ENCODE results near the gene ADAMTS8.

The ADAMTS8 gene, protein sequence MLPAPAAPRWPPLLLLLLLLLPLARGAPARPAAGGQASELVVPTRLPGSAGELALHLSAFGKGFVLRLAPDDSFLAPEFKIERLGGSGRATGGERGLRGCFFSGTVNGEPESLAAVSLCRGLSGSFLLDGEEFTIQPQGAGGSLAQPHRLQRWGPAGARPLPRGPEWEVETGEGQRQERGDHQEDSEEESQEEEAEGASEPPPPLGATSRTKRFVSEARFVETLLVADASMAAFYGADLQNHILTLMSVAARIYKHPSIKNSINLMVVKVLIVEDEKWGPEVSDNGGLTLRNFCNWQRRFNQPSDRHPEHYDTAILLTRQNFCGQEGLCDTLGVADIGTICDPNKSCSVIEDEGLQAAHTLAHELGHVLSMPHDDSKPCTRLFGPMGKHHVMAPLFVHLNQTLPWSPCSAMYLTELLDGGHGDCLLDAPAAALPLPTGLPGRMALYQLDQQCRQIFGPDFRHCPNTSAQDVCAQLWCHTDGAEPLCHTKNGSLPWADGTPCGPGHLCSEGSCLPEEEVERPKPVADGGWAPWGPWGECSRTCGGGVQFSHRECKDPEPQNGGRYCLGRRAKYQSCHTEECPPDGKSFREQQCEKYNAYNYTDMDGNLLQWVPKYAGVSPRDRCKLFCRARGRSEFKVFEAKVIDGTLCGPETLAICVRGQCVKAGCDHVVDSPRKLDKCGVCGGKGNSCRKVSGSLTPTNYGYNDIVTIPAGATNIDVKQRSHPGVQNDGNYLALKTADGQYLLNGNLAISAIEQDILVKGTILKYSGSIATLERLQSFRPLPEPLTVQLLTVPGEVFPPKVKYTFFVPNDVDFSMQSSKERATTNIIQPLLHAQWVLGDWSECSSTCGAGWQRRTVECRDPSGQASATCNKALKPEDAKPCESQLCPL

DNA sequence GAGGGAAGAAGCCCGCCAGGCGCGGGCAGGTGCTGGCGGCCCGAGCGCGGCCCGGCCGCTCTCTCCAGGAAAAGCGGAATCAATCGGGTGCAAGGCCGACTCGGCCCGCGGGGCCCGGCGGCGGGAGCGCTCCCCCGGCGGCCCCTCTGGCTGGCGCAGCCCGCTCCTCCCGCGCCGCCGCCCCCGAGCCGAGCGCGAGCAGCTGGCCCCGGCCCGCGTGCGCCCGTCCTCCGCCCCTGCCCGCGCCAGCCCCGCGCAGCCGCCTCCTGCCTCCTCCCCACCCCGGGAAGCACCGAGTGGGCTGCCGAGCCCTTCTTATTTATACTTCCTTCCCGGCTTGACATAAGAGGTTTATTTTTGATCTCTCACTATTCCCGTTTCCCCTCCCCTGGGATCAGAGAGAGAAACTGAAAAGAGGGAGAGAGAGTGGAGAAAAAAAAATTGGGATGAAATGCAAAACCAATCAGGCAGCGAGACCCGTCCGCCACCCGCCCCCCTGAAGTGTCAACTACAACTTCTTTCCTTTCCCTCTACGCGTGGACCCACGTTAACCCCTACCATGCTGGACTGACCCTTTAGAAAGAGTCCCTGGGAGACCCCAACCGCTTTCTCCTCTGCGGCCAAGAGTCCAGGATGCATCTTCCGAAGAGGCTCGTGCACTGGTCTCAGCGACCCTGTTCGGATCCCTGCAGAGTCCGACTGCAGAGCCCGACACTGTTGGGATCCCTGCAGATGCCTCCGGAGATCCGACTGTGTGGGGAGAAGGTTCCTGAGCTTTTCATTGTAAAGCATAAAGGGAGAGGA, at the start of gene ADAMTS8:
Gene ADAMTS8 (minus strand): TSS at position 294 of the 804 bp plus-strand sequence. CDS start 323 bp downstream, outside the sequence.
- no peak for DNase-seq

DNA sequence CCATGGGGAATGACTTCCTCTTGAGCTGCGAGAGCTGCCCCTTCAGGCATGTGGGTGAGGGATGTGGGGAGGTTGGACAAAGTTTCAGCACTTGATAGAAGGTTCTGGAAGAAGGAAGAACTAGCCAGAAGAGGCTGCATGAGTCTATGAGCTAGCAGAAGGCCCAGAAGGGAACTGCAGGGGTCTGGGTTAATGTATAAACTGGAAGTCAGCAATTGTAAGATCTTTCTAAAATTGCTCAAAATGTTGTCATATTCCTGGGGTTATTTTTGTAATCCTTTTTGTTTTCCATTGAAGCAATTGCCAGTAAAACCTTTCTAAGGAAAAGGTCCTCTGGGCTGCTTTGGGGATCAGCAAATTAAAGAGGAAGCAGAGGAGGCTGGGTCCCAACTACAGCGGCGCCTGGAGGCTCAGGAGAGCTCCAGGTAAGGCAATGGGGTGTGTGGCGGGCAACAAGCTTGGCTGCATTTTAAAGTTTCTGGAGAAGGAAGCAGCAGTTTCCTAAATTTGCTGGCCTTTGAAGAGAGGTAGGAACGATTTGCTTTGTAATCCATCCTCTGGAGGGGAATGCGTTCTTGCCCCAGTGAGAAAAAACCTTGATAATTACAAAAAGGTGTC, 49.3 kb upstream of the ADAMTS8 start:
- DNase-seq = no peak

DNA sequence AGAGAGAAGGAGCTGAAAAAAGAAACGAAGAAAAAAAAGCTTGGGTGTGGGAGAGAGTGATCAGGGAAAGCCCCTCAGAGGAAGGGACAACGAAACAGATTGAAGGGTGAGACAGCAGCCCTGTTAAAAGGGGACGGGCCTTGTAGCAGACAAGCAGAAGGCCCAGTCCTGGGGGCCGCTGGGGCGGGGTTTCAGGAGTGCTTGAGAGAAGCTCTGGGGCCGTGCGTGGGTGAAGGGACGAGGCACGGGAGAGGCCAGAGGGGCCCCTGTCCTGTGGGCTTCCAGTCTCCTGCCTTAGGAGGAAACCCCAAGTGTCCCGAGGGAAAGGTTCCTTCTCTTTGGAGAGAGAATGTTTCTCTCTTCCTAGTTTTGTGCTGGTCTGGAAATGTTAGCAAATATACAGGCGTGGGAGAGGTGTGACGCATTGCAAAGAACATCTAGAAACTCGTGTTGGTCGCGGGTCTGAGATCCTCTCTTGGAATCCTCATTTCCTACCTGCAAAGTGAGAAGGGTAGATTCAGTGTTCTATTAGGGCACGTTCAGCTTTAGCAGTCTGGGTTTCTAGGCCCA, 48.6 kb upstream of the ADAMTS8 start:
- DNase-seq = no peak

DNA sequence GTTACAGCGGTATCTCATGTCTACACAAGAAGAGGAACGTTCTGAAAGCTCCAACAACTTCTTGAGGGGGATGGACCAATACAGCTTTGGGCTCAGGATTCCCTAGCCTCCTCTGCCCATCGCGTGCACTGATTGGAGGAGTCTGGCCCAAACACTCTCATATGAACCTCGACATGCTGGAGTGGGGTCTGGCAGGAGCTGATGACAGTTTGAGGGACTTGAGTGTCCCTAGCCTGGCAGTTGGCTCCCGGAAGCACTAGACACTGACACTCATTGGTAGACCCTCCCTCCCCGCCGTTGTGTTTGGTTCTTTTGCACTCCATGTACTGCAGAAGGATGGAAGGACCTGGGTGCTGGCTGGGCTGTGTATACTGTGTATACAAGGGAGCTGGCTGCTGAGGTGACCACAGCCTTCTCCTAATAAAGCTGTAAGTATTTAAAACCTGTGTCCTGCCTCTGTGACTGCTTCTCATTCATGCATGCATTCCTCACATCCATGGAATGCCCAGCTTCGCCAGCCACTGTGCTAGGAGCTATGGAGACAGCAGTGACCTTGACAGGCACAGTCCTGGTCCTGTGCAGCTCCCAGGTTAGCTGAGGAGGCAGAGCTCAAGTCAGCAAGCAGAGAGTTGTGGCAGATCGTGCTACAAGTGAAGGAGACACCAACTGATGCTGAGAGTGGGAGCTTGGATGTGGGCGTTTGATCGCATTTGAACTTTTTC, 48.0 kb upstream of the ADAMTS8 start:
- DNase-seq = no peak

DNA sequence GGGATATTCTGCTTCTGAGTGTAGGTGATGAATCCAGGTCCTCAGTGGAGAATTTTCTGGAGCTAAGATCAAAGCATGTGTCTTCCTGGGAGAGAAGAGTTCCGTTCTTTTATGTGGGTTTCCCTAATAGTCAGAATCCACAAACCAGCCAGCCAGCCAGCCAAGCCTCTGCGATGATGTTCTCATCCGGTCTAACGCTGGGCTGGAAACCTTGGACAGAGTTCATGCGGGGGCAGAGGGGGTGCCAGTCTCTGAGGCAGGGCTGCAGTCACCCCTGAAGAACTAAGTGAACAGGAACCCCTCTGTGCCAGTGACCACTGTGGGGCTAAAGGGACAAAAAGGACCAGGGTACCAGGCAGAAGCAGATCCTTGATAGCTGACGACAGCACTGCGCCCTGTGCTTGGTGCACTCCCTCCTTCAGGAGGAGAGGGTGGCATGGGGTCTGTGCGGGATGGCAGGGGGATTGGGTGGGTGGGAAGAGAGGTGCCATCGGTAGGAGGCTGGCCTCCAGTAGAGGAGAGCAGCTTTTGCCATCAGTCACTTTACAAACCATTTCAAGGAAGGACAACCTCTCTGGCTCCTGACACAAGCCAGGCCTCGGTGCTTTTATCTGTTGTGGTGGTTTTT, 47.1 kb upstream of the ADAMTS8 start:
- no peak for DNase-seq

DNA sequence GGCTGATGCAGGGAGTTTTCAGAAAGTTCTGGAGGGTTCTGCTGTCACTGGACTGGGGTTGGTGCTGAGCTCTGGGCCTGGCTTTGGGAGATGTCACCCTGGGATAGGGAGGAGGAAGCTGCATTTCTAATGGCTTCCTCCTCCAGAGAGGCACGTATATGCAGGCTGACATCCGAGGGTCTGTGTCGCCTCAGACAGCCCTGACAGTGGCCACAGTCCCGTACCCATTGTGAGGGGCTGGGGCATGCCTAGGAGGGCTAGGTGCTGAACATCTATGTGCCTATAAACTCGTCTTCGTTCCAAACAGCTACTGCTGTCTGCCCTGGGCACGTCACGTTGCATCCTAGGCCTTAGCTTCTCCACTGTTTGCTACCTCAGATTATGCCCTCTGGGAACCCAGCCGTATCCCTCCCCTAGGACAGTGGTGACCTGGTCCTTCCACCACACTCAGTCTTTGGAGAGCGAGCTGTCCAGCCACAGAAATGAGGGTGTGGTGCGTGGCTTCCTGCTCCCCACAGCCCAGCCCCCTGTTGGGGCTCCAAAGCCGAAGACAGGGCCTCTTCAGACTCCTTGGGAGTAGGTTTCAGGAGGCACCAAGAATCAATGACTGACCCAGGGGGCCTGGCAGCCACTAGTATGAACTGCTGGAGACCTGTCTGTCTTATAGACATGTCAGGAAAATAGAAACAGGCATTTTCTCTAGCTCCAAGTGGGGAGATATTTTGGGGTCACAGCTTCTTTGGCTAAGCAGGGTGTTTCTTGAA, 46.4 kb upstream of the ADAMTS8 start:
- DNase-seq = no peak

DNA sequence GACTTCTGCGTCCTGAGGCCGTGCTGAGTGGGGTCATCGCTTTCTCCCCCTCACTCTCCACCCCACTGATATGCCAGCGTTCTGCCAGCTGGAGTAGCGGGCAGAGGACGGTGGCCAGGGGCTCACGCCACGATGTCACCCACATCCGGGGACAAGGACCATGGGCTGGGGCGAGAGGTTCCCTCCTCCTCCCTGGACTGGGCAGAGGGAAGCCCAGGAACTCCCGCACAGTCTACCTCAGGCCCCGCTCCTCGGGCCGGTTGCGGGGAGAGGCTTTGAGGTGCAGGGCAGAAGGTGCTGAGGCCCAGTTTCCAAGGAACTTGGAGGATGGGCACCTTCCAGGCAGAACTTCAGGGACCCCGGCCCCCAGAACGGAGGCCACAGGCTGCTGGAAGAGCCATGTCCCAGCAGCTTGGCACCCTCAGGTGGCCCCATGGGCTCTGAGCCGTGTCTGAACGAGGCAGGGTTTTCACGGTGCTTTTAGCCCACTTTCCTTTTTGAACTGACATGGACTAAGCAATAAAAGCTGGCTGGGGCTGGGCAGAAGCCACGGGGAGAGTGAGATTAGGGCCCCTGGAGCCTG, 45.5 kb upstream of the ADAMTS8 start:
- no peak for DNase-seq

DNA sequence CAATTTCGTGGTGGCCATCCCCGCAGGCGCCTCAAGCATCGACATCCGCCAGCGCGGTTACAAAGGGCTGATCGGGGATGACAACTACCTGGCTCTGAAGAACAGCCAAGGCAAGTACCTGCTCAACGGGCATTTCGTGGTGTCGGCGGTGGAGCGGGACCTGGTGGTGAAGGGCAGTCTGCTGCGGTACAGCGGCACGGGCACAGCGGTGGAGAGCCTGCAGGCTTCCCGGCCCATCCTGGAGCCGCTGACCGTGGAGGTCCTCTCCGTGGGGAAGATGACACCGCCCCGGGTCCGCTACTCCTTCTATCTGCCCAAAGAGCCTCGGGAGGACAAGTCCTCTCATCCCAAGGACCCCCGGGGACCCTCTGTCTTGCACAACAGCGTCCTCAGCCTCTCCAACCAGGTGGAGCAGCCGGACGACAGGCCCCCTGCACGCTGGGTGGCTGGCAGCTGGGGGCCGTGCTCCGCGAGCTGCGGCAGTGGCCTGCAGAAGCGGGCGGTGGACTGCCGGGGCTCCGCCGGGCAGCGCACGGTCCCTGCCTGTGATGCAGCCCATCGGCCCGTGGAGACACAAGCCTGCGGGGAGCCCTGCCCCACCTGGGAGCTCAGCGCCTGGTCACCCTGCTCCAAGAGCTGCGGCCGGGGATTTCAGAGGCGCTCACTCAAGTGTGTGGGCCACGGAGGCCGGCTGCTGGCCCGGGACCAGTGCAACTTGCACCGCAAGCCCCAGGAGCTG, 44.8 kb upstream of the ADAMTS8 start:
- no peak for DNase-seq

DNA sequence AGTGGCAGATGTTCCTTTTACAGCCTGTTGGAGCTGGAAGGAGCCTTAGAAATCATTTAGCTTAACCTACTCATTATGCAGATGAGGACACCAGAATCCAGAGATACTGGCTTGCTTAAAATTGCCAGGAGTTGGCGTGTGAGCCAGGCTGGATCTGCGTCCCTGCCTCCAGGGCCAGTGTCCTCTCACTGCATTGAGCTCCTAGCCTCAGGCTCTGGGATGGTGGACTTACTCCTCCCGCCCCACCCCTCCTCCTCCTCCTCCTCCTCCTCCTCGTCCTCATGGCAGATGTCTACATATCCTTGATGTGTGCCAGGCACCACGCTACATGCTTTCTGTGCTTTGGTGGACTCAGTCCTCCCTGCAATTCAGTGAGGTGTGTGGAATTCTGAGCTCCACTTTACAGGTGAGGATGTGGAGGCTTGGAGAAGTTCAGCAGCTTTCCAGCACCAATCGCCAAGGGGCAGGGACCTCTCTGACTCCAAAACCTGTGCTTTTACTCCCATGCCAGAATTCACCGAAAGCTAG, 44.1 kb upstream of the ADAMTS8 start:
- DNase-seq = no peak

DNA sequence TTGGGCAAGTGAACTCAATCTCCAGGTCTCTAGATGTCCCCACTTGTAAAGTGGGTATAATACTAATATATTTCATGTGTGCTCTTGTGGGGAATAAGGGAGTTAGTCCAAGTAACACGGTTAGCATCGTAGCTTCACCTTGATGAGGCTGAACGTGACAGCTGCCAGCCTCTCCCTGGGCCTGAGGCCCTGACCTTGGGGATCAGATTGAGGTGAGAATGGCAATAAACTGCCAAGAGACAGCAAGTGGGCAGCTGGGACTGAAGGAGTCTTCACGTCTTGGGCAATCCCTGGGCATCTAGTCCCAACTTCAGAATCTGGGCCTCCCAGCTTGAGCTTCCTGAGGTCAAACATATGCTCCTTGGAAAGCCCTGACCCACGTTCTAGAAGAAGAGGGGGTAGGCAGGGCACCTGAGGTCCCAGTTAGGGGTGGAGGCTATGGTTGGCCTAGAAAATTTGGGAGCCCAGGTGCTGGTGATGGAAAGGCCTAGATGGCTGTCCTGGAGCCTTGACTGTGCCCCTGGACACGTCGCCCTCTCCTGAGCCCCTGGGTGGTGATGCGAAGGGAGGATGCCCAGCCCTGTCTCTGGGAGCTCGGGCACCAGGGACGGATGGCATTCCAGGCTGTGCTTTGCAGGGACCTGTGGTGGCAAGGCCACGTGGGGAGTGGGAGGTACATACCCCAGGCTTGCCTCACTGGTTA, 43.5 kb upstream of the ADAMTS8 start:
- no peak for DNase-seq

DNA sequence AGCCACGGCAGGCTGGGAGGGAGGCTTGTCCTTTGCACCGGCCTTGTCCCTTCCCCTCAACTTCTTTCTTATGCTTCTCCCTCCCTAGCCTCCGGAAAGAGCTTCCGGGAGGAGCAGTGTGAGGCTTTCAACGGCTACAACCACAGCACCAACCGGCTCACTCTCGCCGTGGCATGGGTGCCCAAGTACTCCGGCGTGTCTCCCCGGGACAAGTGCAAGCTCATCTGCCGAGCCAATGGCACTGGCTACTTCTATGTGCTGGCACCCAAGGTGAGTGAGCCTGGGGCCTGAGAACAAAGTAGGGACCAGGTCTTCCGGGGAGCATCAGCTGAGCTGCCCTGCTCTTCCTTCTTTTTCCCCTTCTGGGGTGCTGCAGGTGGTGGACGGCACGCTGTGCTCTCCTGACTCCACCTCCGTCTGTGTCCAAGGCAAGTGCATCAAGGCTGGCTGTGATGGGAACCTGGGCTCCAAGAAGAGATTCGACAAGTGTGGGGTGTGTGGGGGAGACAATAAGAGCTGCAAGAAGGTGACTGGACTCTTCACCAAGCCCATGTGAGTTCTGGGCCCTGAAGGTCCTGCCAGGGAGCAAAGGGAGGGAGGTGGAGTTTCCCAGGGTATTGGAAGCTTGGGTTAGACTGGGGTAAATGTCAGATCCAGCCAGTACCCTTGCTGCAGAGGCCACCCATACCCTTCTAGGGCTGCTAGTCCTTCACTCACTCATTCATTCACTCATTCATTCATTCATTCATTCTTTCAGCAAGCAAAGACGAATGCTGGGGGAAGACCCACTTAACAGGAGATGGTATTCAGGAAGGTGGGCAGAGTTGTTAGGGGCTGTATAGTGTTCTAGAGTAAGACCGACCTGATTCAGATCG, 42.7 kb upstream of the ADAMTS8 start:
- DNase-seq = no peak

DNA sequence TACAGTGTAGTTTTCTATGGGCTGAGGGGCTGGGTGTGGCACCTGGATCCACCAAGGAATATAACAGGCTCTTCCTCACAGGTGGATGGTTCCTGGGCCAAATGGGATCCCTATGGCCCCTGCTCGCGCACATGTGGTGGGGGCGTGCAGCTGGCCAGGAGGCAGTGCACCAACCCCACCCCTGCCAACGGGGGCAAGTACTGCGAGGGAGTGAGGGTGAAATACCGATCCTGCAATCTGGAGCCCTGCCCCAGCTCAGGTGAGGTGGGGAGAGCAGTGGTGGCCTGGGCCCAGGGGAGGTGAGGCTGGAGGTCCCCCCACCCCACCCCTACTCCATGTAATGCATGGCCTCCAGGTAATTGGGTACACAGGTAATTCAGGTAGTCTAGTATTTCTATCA, 40.8 kb upstream of the ADAMTS8 start:
- no peak for DNase-seq

DNA sequence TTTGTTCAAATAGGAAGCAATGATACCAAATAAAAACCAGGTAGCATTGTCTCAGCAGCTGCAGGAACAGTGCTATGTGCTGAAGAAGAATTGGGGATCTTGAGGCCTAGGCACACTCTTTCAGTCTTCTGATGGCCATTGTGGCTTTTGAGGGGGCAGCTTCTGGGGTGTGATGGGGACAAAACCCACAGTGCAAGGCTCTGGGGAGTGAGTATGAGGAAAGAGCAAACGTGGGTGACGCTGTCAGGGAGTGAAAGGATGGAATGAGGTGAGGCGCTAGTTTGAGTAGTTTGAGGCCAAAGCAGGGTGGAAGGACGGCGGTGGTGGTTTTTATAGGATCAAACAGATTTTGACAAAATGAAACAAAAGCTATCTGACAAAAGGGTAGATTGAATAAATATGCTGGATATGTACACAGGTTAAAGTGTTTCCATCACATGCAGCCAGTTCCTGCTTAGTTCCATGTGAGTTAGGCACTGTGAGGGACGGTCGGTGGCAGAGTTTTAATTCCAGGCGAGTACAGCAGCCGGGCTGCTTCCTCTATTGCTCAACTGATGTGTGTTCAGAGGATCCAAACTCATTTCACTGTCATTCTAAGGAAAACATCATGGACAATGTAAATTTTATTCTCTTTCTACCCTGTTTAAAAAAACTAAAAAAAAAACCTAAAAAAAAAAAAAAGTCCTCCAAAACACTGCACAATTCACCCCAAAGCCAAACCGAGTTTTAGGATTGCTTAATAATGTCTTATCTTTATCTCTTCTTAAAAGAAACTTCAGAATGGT, 38.9 kb upstream of the ADAMTS8 start:
- no peak for DNase-seq

DNA sequence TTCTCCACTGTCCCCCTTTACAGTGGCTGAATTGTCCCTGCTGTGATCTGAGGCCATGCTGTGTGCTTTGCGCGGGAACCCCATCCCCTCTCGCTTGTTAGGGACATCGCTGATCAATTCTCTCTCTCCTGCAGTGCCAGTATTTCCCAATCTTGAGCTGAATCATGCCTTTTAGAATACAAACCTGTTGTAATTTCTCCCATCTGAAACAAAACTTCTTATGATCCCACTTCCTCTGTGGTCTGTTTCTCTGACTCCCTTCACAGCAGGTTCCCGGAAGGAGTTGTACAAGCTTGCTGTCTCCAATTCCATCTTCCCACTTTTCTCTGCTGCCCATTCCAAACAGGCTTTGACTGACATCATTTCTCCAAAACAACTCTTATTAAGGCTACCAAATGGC, 36.9 kb upstream of the ADAMTS8 start:
- no peak for DNase-seq

DNA sequence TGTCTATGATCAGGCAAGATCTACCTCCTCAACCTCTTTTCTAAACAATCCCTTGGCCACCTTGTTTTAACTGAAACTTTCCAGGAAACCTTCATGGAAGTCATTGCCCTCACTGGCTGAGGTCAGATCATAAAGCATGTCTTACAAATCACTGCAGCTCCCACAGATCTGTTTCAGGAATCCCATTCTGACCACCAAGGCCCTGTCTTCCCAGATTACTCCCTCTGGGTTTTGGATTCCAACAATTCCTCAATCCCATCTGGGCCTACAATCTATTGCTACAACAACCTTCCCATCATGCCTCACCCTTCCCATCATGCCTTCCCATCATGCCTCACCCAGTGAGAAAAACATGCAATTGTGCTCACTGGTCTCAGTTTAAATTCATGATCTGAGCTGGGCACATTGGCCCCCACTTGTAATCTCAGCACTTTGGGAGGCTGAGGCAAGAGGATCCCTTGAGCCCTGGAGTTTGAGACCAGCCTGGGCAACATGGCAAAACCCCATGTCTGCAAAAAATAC, 35.9 kb upstream of the ADAMTS8 start:
- DNase-seq = no peak

DNA sequence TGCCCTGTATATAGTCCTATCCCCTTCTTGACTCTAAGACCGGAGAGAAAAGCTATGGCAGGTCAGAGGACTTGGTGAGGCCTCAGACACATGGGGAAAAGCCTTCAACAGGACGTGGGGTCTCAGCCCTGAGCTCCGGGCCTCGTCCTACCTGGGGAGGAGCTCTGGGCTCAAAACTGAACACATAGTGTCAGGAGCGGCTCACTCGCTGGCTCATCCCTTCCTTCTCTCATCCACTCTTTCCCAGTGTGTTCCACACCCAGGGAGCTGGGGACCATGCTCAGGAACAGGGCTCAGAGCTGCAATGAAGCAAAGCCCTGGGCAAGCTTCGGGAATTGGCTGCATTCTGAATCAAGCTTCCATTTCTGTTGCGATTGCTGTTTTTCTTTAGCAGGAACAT, 34.5 kb upstream of the ADAMTS8 start:
- no peak for DNase-seq
